HG02763 (cell line): Measurements from ENCODE around the gene FBXL17.

Experiments
- ATAC-seq: cut with Tn5 transposase; IDR thresholded peaks from one replicate; pipeline ENCODE4 v1.9.1; 2021; ENCODE audit warnings: mild to moderate bottlenecking, moderate library complexity; ENCODE audit not compliant: unreplicated experiment

FBXL17 gene

GRCh38 chr5:107929080-107929479 is 452.8 kb downstream of the FBXL17 start:
- no peak for ATAC-seq

DNA sequence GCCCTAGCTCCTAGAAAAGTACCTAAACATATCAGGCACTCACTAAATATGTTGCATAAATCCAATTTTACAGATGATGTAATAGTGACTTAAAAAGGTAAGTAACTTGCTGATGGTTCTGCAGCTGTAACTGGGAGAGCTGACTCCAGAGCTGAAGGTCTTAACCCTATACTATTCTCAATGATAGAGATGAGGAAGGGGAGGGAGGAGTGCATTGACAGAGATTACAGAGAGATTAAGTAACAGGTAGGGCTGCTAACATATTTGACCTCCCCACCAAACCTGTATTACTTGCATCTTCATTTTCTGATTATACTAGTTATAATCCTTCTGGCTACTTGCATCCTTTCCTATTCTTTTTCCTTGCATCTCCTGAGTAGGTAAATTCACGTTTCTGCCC is 455.8 kb downstream of the FBXL17 start:
- no peak for ATAC-seq

GRCh38 chr5:107925200-107925599 is 456.7 kb downstream of the FBXL17 start:
- ATAC-seq: no peak

DNA sequence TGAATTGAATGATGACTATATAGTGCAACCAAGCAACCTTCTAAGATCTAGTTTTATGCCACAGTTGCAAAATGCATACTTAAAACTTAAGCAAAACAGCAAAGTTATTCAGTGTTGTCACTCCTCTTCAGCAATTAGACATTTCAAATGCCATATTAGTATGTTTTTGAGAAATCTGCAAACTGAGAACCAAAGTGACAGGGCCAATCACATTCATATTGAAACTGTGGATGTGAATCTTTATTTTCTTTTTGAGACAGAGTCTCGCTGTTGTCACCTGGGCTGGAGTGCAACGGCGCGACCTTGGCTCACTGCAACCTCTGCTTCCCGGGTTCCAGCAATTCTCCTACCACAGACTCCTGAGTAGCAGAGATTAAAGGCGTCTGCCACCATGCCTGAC is 461.9 kb downstream of the FBXL17 start:
- no peak for ATAC-seq

DNA sequence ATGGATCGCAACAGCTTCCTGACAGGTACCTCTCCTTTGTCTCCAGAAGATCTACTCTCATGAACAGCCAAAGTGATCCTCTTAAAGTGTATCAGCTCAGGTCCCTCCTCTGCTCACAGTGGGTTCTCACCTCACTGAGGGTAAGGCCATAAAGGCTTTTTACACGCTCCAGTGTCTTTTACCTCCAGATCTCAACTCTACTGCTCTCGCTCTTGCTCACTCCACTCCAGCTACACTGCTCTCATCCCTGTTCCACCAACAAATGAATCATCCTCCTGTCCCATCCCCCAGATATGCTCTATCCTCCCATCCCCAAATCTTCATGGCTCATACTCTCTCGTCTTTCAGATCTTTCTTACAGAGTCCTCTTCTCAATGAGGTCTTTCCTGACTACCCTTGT is 462.5 kb downstream of the FBXL17 start:
- ATAC-seq: no peak

GRCh38 chr5:107917983-107918382 is 463.9 kb downstream of the FBXL17 start:
- no peak for ATAC-seq

DNA sequence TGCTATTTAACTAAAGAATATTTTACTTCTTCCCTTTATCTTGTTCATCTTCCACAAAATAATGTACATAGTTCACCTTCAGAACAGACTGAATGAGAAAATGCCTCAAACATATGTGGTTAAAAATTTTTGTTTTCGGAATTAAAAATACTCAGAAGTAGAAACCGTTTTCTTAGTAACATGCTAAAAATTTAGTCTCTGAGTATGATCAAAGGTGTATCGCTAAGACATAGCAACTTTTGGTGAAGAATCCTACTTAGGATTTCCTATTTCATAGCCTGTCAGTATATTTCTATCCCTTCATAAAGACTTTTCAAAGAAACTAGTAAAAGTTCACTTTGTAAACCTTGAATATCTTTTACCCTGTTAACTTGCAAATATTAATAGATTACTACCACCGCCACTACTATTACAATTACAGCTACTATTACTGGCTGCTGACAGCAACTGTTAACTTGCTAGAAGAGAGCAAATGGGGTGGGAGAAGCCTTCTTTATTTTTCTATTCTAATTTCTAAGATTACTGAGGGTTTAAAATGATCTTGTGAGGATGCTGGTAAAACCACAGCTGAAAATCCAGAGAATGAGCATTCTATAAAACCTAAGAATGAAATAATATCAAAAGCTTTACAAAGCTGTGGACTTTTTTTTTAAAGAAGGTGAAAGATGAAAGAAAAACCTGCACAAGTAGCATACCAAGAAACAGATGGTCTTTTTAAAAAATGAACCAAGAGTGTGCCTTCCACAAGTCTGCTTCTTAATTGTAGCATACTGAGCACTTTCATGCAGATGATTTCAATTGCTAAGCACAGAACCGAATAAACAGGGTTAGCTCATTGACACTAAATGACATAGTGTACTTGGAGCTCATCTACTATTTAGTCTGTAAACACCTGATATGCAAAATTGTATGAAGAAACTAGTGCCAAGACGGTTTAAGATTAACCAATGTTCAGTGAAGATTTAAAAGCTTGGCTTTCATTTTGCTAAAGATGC is 464.9 kb downstream of the FBXL17 start:
- no peak for ATAC-seq

GRCh38 chr5:107915176-107915812 is 466.6 kb downstream of the FBXL17 start:
- ATAC-seq: no peak

DNA sequence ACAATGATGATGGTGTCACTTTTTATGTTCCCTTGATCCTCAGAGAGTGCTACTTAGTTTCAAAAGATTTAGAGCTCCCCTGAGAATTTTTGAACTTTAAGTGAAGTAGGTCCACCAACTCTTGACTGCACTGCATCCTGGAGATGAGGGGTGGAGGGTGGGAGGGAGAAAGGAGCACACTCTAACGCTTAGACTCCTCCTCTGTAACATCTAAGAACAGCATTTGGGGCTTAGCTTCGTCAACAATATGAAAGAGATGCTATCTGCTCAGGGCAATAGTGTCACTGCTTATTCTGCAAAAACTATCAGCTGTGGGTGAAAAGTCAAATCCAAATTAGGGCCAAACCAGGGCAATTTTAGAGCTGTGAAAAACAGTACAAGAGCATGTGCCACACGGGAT is 468.4 kb downstream of the FBXL17 start:
- no peak for ATAC-seq

GRCh38 chr5:107900721-107901120 is 481.2 kb downstream of the FBXL17 start:
- ATAC-seq: no peak

DNA sequence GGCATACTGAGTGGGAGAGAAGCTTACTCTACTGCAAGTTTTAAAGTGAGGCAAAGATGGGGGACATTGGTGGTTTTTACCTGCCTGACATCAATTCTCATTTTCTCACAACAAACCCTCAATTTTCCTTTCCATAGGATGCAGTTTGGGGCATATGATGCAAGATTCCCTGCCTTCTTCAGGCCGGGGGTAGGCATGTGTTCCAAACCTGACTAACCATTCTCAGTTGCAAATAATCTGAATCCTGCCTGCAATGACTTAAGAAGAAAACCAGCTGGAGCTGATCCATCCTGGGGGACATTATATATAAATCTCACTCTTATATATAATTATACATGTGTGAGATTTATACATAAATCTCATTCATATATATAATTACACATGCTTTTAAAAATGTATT is 487.5 kb downstream of the FBXL17 start:
- ATAC-seq: no peak

GRCh38 chr5:107893642-107894041 is 488.3 kb downstream of the FBXL17 start:
- ATAC-seq: no peak

- no peak for ATAC-seq
Observed at GRCh38 chr5:107889387-107889786, 492.5 kb downstream of the FBXL17 start.

- no peak for ATAC-seq
Observed at GRCh38 chr5:107888541-107888940, 493.4 kb downstream of the FBXL17 start.

DNA sequence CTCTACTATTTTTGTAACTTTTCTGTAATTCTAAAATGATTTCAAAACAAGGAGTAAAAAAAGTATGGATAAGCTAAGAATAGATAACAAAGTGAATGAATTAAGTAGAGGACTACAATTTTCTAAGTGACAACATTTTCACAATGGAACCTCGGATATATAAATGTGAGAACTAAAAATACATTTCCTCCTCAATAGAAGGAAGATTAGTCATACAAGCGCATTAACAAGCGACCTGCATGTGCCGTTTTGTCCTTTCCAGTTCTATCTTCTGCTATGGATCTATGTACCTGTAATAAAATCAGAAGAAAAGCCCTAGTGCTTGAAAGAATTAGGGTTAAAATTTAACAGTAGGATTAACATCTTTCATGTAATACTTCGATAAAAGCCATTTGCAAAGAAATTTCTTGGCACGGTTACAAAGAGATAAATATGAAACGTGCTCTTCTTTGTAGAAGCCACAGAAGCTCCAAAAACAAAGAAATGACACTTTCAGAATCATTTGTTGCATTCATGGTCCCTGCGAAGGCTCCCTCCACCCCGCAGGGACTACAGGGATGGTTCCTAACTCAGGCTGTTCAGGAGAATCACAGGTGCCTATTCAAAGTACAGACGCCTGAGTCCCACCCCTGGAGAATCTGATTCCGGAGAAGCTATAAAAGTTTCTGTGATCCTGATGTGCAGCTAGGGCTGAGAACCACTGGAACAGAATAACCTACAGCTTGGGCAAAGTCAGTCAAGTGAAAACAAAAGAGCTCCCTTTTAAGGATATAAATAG is 494.5 kb downstream of the FBXL17 start:
- ATAC-seq: no peak

- ATAC-seq: no peak
Observed at GRCh38 chr5:107885601-107886000, 496.3 kb downstream of the FBXL17 start.

- no peak for ATAC-seq
Observed at GRCh38 chr5:107884871-107885270, 497.0 kb downstream of the FBXL17 start.

GRCh38 chr5:107878661-107879060 is 503.2 kb downstream of the FBXL17 start:
- ATAC-seq: no peak

- no peak for ATAC-seq
Observed at GRCh38 chr5:107876906-107877305, 505.0 kb downstream of the FBXL17 start.

DNA sequence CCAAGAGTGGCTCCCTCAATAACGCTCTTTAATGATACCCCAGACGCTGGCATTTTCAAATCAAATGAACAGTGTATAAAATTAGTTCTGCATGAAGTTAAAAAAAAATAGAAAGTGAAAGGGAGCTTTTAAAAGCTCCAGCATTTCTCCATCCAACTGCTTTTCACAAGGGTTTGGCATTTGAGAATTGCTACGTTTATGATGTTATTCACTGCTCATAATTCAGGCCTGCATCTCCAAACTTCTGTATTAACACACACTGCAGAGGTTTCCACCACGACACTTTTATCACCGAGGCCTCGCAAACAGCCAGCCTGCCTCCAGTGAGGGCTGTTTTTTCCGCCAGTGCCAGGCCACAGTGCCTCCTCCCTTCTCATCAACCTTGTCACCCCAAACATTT is 505.6 kb downstream of the FBXL17 start:
- ATAC-seq: no peak

DNA sequence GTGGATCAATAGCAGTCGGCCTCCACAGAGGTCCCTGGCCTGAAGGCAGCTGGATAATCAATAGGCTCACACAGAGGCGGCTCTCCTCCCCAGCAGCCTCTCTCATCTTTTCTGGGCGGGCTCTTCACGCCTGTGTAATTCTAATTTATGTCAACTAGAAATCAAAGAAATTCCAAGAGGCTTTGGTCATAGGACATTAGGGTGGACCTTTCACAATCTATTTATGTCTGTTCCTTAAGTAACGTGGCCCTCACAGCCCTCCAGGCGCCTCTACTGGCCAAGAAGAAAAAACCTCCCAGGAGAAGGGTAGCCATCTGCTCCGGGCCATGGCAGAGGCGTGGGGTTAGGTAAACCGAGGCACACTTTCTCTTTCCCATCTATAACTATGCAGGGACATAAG is 506.1 kb downstream of the FBXL17 start:
- no peak for ATAC-seq
